ENCODE measurements around the gene MAD2L1BP.

GRCh38 chr6:43608310-43608763 lies 27.3 kb upstream of the MAD2L1BP start:
- no peak for TF ChIP-seq ZNF274 (IDR thresholded peaks at IDR 0.05; ENCODE audit: low read depth, low read length)
- TF ChIP-seq YY1 (IDR thresholded peaks at IDR 0.05; ENCODE audit: insufficient read depth, insufficient read length), result no peak

Data from NT2/D1 (cell line).